GM21737 (cell line): ENCODE measurements around the gene SLC5A1.

Experiments used
- ATAC-seq: cut with Tn5 transposase; IDR thresholded peaks from one replicate; pipeline ENCODE4 v1.9.1; 2021; ENCODE audit warnings: mild to moderate bottlenecking, moderate library complexity; ENCODE audit not compliant: unreplicated experiment

Gene SLC5A1

GRCh38 chr22:32050678-32051515 lies 7.8 kb downstream of the SLC5A1 start:
- no peak for ATAC-seq

- no peak for ATAC-seq
These were observed 9.2 kb downstream of the SLC5A1 start for GRCh38 chr22:32052244-32052643.

GRCh38 chr22:32052936-32053791 lies 10.1 kb downstream of the SLC5A1 start:
- no peak for ATAC-seq

- ATAC-seq = no peak
These were observed 12.0 kb downstream of the SLC5A1 start for GRCh38 chr22:32055069-32055468.

GRCh38 chr22:32058656-32059260 lies 15.7 kb downstream of the SLC5A1 start:
- ATAC-seq = no peak

GRCh38 chr22:32059426-32059825 lies 16.4 kb downstream of the SLC5A1 start:
- ATAC-seq = no peak

- ATAC-seq = no peak
These were observed 20.6 kb downstream of the SLC5A1 start for GRCh38 chr22:32063701-32064100.

GRCh38 chr22:32066820-32067219 lies 23.8 kb downstream of the SLC5A1 start:
- ATAC-seq = no peak

- no peak for ATAC-seq
These were observed 24.6 kb downstream of the SLC5A1 start for GRCh38 chr22:32067613-32068012.

GRCh38 chr22:32069579-32070372 lies 26.7 kb downstream of the SLC5A1 start:
- ATAC-seq = no peak

GRCh38 chr22:32073262-32073661 lies 30.2 kb downstream of the SLC5A1 start:
- no peak for ATAC-seq

GRCh38 chr22:32073823-32074380 lies 30.8 kb downstream of the SLC5A1 start:
- ATAC-seq = no peak

- no peak for ATAC-seq
These were observed 33.1 kb downstream of the SLC5A1 start for GRCh38 chr22:32075997-32076760.

- ATAC-seq = no peak
These were observed 33.7 kb downstream of the SLC5A1 start for GRCh38 chr22:32076761-32077084.

GRCh38 chr22:32077151-32077550 lies 34.1 kb downstream of the SLC5A1 start:
- no peak for ATAC-seq

- no peak for ATAC-seq
These were observed 36.3 kb downstream of the SLC5A1 start for GRCh38 chr22:32079130-32080089.

- ATAC-seq = no peak
These were observed 37.8 kb downstream of the SLC5A1 start for GRCh38 chr22:32080904-32081303.

- ATAC-seq = no peak
These were observed 39.3 kb downstream of the SLC5A1 start for GRCh38 chr22:32082331-32082730.

- no peak for ATAC-seq
These were observed 39.9 kb downstream of the SLC5A1 start for GRCh38 chr22:32083000-32083399.
